RPMI8226 (cell line): ENCODE measurements around the gene TSPY3.
"Not testable (repeated sequence)": the region's sequence is repeated elsewhere in the genome, so short reads cannot be mapped to it uniquely, and the experiment has no call there.

Experiments
- DNase-seq: peaks from one replicate; pipeline ENCODE4 v3.0.0-alpha.2; 2015

The TSPY3 gene, protein sequence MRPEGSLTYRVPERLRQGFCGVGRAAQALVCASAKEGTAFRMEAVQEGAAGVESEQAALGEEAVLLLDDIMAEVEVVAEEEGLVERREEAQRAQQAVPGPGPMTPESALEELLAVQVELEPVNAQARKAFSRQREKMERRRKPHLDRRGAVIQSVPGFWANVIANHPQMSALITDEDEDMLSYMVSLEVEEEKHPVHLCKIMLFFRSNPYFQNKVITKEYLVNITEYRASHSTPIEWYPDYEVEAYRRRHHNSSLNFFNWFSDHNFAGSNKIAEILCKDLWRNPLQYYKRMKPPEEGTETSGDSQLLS

DNA sequence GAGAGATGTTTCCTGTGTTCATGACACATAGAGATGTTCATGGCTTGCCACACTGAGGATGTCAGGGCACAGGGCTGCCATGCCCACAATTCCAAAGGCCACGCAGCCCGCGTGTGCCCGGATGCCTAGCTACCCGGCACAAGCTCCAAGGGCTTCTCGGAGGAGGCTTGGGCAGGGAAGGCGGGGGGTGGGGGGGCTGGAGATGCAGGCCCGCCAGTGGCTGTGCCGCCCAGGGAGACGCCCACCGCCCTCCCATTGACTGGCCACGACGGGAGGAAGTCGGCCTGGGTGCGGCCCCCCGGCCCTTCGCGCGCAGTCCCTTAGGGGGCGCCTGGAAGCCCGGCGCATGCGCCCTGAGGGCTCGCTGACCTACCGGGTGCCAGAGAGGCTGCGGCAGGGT, at the start of gene TSPY3:
Gene TSPY3 (plus strand): TSS at position 301 of the 400 bp plus-strand sequence. CDS start 46 bp downstream, at position 347.
- not testable (repeated sequence) for DNase-seq

DNA sequence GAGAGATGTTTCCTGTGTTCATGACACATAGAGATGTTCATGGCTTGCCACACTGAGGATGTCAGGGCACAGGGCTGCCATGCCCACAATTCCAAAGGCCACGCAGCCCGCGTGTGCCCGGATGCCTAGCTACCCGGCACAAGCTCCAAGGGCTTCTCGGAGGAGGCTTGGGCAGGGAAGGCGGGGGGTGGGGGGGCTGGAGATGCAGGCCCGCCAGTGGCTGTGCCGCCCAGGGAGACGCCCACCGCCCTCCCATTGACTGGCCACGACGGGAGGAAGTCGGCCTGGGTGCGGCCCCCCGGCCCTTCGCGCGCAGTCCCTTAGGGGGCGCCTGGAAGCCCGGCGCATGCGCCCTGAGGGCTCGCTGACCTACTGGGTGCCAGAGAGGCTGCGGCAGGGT, 40.7 kb upstream of the TSPY3 start, which contains the start of gene TSPY8:
Gene TSPY8 (plus strand): TSS at position 301 of the 400 bp plus-strand sequence. CDS start 46 bp downstream, at position 347.
- not testable (repeated sequence) for DNase-seq

DNA sequence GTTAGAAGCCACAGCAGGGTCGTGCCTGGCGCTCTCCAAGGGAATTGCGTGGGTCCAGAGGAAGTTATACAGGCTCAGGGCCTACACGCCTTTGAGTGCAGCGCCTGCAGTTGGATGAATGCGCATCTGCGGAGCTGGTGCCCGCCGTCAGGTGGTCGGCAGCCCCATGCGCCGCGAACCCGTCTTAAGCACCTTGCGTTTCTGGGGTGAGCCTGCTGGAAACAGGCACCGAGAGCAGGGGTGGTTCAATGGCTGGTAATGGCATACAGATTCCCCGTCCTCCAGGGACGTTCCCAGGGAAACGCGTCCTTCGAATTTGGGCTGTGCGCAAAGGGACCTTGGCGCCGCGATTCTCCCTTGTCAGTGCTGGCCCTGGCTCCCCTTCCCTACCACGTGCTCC, 1.7 kb upstream of the TSPY3 start:
- not testable (repeated sequence) for DNase-seq
